ENCODE measurements around the gene CSNK1D. TPM values are rescaled to one million over a fixed set of nuclear protein-coding genes. Genes with fewer than 3 reads are reported as not detected.

The CSNK1D gene
- total and polyA plus RNA-seq, 4 donors = 72.7 to 160 (median 123) TPM

DNA sequence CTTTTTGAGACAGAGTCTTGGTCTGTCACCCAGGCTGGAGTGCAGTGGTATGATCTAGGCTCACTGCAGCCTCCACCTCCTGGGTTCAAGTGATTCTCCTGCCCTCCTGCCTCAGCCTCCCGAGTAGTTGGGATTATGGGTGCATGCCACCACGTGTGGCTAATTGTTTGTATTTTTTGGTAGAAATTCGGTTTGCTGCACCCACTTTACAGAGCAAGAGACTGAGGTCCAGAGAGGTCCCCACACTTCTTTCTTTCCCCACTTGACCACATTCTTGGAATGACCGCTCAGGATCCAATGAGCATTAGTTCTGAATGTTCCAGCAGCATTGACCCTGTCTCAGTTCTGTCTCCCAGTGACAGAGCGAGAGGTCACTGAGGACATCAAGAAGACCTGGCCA, 50.0 kb downstream of the CSNK1D start:
- TF ChIP-seq, protein P1, sequence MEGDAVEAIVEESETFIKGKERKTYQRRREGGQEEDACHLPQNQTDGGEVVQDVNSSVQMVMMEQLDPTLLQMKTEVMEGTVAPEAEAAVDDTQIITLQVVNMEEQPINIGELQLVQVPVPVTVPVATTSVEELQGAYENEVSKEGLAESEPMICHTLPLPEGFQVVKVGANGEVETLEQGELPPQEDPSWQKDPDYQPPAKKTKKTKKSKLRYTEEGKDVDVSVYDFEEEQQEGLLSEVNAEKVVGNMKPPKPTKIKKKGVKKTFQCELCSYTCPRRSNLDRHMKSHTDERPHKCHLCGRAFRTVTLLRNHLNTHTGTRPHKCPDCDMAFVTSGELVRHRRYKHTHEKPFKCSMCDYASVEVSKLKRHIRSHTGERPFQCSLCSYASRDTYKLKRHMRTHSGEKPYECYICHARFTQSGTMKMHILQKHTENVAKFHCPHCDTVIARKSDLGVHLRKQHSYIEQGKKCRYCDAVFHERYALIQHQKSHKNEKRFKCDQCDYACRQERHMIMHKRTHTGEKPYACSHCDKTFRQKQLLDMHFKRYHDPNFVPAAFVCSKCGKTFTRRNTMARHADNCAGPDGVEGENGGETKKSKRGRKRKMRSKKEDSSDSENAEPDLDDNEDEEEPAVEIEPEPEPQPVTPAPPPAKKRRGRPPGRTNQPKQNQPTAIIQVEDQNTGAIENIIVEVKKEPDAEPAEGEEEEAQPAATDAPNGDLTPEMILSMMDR (IDR thresholded peaks at IDR 0.05; ENCODE audit: control extremely low read depth, extremely low read depth) = no peak
- ATAC-seq (ENCODE audit: insufficient read depth, low FRiP score) (no peak), DNase-seq (no peak)
- no peak overlapping the region for H3K27ac ChIP-seq (ENCODE audit: low read depth in 1 of 2, low read length in 1 of 2)
- H3K4me3 ChIP-seq = no peak overlapping the region
- H3K9me3 ChIP-seq (ENCODE audit: control insufficient read depth in 4 of 4, insufficient read depth in 3 of 4, low read length in 3 of 4) = no peaks in the 10 kb centered on the region
- H3K27me3 ChIP-seq (ENCODE audit: control insufficient read depth in 3 of 3, insufficient read depth in 3 of 3, low read length in 2 of 3) = no peaks in the 10 kb centered on the region
- H3K4me1 ChIP-seq (ENCODE audit: control insufficient read depth in 5 of 5, insufficient read depth in 5 of 5, low read length in 5 of 5) = peaks cover 0 to 7% (median 0%) of the 10 kb centered on the region in 5 donors
- no peak overlapping the region for H3K9ac ChIP-seq (ENCODE audit: insufficient read depth in 1 of 2, low read length in 2 of 2)
- WGBS, 2 donors = 86 to 91% methylated on average over 5 of the region's 5 CpGs
- no peaks in the 10 kb centered on the region for H3K36me3 ChIP-seq (ENCODE audit: control insufficient read depth in 4 of 4, insufficient read depth in 4 of 4, low read length in 4 of 4)

- WGBS, 2 donors = 42 to 58% methylated on average over 10 of the region's 10 CpGs
- TF ChIP-seq, protein P1 (IDR thresholded peaks at IDR 0.05; ENCODE audit: control extremely low read depth, extremely low read depth) = no peak
- no peaks in the 10 kb centered on the region for H3K36me3 ChIP-seq (ENCODE audit: control insufficient read depth in 4 of 4, insufficient read depth in 4 of 4, low read length in 4 of 4)
- ATAC-seq (ENCODE audit: insufficient read depth, low FRiP score) (no peak), DNase-seq (no peak)
- H3K4me1 ChIP-seq (ENCODE audit: control insufficient read depth in 5 of 5, insufficient read depth in 5 of 5, low read length in 5 of 5) = peaks cover 0 to 3% (median 0%) of the 10 kb centered on the region in 5 donors
- no peak overlapping the region for H3K4me3 ChIP-seq
- H3K9me3 ChIP-seq (ENCODE audit: control insufficient read depth in 4 of 4, insufficient read depth in 3 of 4, low read length in 3 of 4) = no peaks in the 10 kb centered on the region
- H3K9ac ChIP-seq (ENCODE audit: insufficient read depth in 1 of 2, low read length in 2 of 2) = no peak overlapping the region
- H3K27ac ChIP-seq (ENCODE audit: low read depth in 1 of 2, low read length in 1 of 2) = no peak overlapping the region
- no peaks in the 10 kb centered on the region for H3K27me3 ChIP-seq (ENCODE audit: control insufficient read depth in 3 of 3, insufficient read depth in 3 of 3, low read length in 2 of 3)
Observed at GRCh38 chr17:82222816-82223215, 50.7 kb downstream of the CSNK1D start.

GRCh38 chr17:82221341-82221902, 52.1 kb downstream of the CSNK1D start:
- no peaks in the 10 kb centered on the region for H3K9me3 ChIP-seq (ENCODE audit: control insufficient read depth in 4 of 4, insufficient read depth in 3 of 4, low read length in 3 of 4)
- no peak overlapping the region for H3K27ac ChIP-seq (ENCODE audit: low read depth in 1 of 2, low read length in 1 of 2)
- H3K4me3 ChIP-seq = no peak overlapping the region
- H3K4me1 ChIP-seq (ENCODE audit: control insufficient read depth in 5 of 5, insufficient read depth in 5 of 5, low read length in 5 of 5) = peaks cover 0 to 12% (median 0%) of the 10 kb centered on the region in 5 donors
- 71 to 85% methylated on average over 10 of the region's 10 CpGs for WGBS, 2 donors
- no peaks in the 10 kb centered on the region for H3K27me3 ChIP-seq (ENCODE audit: control insufficient read depth in 3 of 3, insufficient read depth in 3 of 3, low read length in 2 of 3)
- H3K36me3 ChIP-seq (ENCODE audit: control insufficient read depth in 4 of 4, insufficient read depth in 4 of 4, low read length in 4 of 4) = no peaks in the 10 kb centered on the region
- ATAC-seq (ENCODE audit: insufficient read depth, low FRiP score) (no peak), DNase-seq (no peak)
- TF ChIP-seq, protein P1 (IDR thresholded peaks at IDR 0.05; ENCODE audit: control extremely low read depth, extremely low read depth) = no peak
- no peak overlapping the region for H3K9ac ChIP-seq (ENCODE audit: insufficient read depth in 1 of 2, low read length in 2 of 2)
